ENCODE measurements around the gene TBC1D19.

DNA sequence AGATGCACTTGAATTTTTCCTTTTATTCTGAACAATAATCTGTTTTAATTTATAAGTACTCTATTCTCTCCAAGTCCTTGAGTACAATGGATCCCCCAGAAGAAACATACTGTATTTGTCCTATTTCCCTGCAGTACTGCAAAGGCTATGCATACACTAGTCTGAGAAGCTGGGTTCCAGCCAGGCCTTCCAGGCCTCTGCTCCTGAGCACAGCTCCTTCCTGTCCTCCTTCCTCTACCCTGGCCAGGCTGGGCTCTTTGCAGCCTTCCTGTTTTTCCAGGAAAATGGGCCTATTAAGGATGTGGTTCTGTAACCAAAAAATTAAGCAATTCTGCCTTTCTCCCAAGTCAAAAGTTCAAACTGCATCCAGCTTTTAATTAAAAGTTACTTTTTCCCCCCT, 208.8 kb downstream of the TBC1D19 start:
- TF ChIP-seq EZH2 (IDR thresholded peaks at IDR 0.05; ENCODE audit: insufficient read depth, poor library complexity, severe bottlenecking) (no peak), EZH2phosphoT487 (IDR thresholded peaks at IDR 0.05; ENCODE audit: insufficient read depth, low read depth) (no peak)
